Sigmoid colon (tissue), 4 donors: ENCODE results near the gene CEP112.

Experiments
- EP300 ChIP-seq, 4 donors: sonication (generic); formaldehyde crosslinking; IDR thresholded peaks; one replicate each; pipeline ENCODE4 v1.6.1; 2017; ENCODE audit warnings: antibody characterized with exemption in 4 of 4
- POLR2A ChIP-seq, 2 donors: fragments of 450-650 bp; IDR thresholded peaks; one replicate each; pipeline ENCODE4 v1.6.1; 2016; ENCODE audit warnings: antibody characterized with exemption in 2 of 2, mild to moderate bottlenecking in 2 of 2, moderate library complexity in 2 of 2
- POLR2AphosphoS5 ChIP-seq, 4 donors: sonication (generic); formaldehyde crosslinking; IDR thresholded peaks; one replicate each; pipeline ENCODE4 v1.6.1; 2017; ENCODE audit warnings: antibody characterized with exemption in 4 of 4
- TF ChIP-seq, protein P1 (sequence below), 4 experiments: fragments of 450-650 bp in 3 of 4; fragments of 200-600 bp in 1 of 4; IDR thresholded peaks; one replicate each; pipeline ENCODE4 v1.5.1; 2016 to 2019; ENCODE audit warnings: antibody characterized with exemption in 4 of 4, mild to moderate bottlenecking in 3 of 4, moderate library complexity in 2 of 4

- TF ChIP-seq, protein P1, sequence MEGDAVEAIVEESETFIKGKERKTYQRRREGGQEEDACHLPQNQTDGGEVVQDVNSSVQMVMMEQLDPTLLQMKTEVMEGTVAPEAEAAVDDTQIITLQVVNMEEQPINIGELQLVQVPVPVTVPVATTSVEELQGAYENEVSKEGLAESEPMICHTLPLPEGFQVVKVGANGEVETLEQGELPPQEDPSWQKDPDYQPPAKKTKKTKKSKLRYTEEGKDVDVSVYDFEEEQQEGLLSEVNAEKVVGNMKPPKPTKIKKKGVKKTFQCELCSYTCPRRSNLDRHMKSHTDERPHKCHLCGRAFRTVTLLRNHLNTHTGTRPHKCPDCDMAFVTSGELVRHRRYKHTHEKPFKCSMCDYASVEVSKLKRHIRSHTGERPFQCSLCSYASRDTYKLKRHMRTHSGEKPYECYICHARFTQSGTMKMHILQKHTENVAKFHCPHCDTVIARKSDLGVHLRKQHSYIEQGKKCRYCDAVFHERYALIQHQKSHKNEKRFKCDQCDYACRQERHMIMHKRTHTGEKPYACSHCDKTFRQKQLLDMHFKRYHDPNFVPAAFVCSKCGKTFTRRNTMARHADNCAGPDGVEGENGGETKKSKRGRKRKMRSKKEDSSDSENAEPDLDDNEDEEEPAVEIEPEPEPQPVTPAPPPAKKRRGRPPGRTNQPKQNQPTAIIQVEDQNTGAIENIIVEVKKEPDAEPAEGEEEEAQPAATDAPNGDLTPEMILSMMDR (IDR thresholded peaks at IDR 0.05): no peak
- TF ChIP-seq POLR2A (IDR thresholded peaks at IDR 0.05): no peak
- TF ChIP-seq POLR2AphosphoS5 (IDR thresholded peaks at IDR 0.05): no peak
- no peak for TF ChIP-seq EP300 (IDR thresholded peaks at IDR 0.05)
These were observed 100.4 kb downstream of the CEP112 start for GRCh38 chr17:66091445-66092080.
